Trophoblast cell (in vitro differentiated cells and primary cell): ENCODE measurements around the gene SORCS3.

Experiments
- DNase-seq, 2 donors: peaks; one replicate each; pipeline ENCODE4 v3.0.0-alpha.2; 2016
- H2AFZ ChIP-seq: 2 replicates; pipeline ENCODE4 v1.6.1; 2013; ENCODE audit warnings: low read length, moderate library complexity, mild to moderate bottlenecking; ENCODE audit not compliant: insufficient read depth, poor library complexity
- H2AK5ac ChIP-seq: 2 replicates; pipeline ENCODE4 v1.6.1; 2013; ENCODE audit warnings: mild to moderate bottlenecking, low read length
- H2BK120ac ChIP-seq: 2 replicates; pipeline ENCODE4 v1.6.1; 2013; ENCODE audit warnings: low read length, mild to moderate bottlenecking, moderate library complexity; ENCODE audit not compliant: insufficient read depth, poor library complexity
- H2BK12ac ChIP-seq: 2 replicates; pipeline ENCODE4 v1.6.1; 2013; ENCODE audit warnings: mild to moderate bottlenecking, low read length, moderate library complexity
- H2BK5ac ChIP-seq: 2 replicates; pipeline ENCODE4 v1.6.1; 2013; ENCODE audit warnings: low read length, low read depth, moderate library complexity, mild to moderate bottlenecking; ENCODE audit not compliant: poor library complexity
- H3K14ac ChIP-seq: 2 replicates; pipeline ENCODE4 v1.6.1; 2013; ENCODE audit warnings: mild to moderate bottlenecking, low read length
- H3K18ac ChIP-seq: 2 replicates; pipeline ENCODE4 v1.6.1; 2013; ENCODE audit warnings: mild to moderate bottlenecking, low read length
- H3K23ac ChIP-seq: 2 replicates; pipeline ENCODE4 v1.6.1; 2013; ENCODE audit warnings: low read length
- H3K27ac ChIP-seq: 2 replicates; pipeline ENCODE4 v1.5.1; 2013; ENCODE audit warnings: low read depth, mild to moderate bottlenecking, inconsistent platforms, low read length, moderate library complexity
- H3K27me3 ChIP-seq: 2 replicates; pipeline ENCODE4 v1.6.1; 2013; ENCODE audit warnings: inconsistent platforms, mild to moderate bottlenecking, low read length, moderate library complexity; ENCODE audit not compliant: insufficient read depth
- H3K36me3 ChIP-seq, 2 experiments: 1 replicate in 1 of 2; 2 replicates in 1 of 2; pipeline ENCODE4 v1.6.1; 2013; ENCODE audit warnings: low read length in 2 of 2, mild to moderate bottlenecking in 2 of 2, moderate library complexity in 1 of 2; ENCODE audit not compliant: insufficient read depth in 2 of 2, control insufficient read depth in 1 of 2
- H3K4ac ChIP-seq: 2 replicates; pipeline ENCODE4 v1.6.1; 2013; ENCODE audit warnings: low read depth, mild to moderate bottlenecking, low read length, moderate library complexity
- H3K4me1 ChIP-seq, 2 experiments: 1 replicate in 1 of 2; 2 replicates in 1 of 2; pipeline ENCODE4 v1.6.1; 2013; ENCODE audit warnings: low read length in 2 of 2, mild to moderate bottlenecking in 2 of 2, moderate library complexity in 1 of 2; ENCODE audit not compliant: insufficient read depth in 2 of 2, control insufficient read depth in 1 of 2
- H3K4me2 ChIP-seq: 2 replicates; pipeline ENCODE4 v1.6.1; 2013; ENCODE audit warnings: inconsistent platforms, mild to moderate bottlenecking, low read length, moderate library complexity
- H3K4me3 ChIP-seq: 2 replicates; pipeline ENCODE4 v1.5.1; 2013; ENCODE audit warnings: mild to moderate bottlenecking, low read depth, low read length, inconsistent platforms
- H3K79me1 ChIP-seq: one replicate; pipeline ENCODE4 v1.6.1; 2013; ENCODE audit warnings: low read length
- H3K79me2 ChIP-seq: 2 replicates; pipeline ENCODE4 v1.6.1; 2013; ENCODE audit warnings: low read length, mild to moderate bottlenecking; ENCODE audit not compliant: control insufficient read depth, insufficient read depth, poor library complexity
- H3K9ac ChIP-seq: 2 replicates; pipeline ENCODE4 v1.6.1; 2013; ENCODE audit warnings: mild to moderate bottlenecking, low read length
- H3K9me3 ChIP-seq: 2 replicates; pipeline ENCODE4 v1.6.1; 2013; ENCODE audit warnings: low read depth, mild to moderate bottlenecking, control low read depth, inconsistent platforms, low read length; ENCODE audit not compliant: insufficient read depth
- H4K12ac ChIP-seq: 2 replicates; pipeline ENCODE4 v1.6.1; 2013; ENCODE audit warnings: low read depth, mild to moderate bottlenecking, low read length, moderate library complexity
- H4K8ac ChIP-seq: 2 replicates; pipeline ENCODE4 v1.6.1; 2013; ENCODE audit warnings: low read depth, mild to moderate bottlenecking, low read length, moderate library complexity
- H4K91ac ChIP-seq: one replicate; pipeline ENCODE4 v1.6.1; 2013; ENCODE audit warnings: low read depth, mild to moderate bottlenecking, low read length, moderate library complexity
- WGBS: extraction: QIAGEN DNeasy Blood & Tissue Kit; methylation state at CpG from one replicate; pipeline ENCODE4 v1.1.7; 2013; ENCODE audit warnings: missing lambda C conversion rate; ENCODE audit not compliant: insufficient read length, insufficient coverage; ENCODE audit errors: extremely low coverage; 5-methylcytosine and 5-hydroxymethylcytosine counted together

Gene SORCS3

DNA sequence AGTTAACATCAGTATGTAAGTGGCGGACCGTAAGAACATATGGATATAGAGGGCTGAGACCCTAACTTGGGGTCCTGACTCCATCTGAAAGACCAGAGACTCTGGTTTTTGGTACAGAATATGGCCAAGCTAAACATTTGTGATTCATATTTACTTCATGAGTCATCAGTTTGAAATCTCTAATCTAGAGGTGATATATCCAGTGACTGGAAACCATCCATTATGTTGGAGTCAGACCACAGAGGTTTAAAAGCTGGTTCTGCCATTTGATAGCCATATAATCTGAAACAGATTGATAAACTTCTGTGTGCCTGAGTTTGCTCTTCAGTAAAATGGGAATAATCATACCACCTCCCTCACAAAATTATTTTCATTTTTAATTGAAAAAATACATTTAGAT lies 505.3 kb downstream of the SORCS3 start:
- Histone ChIP-seq H4K8ac (no peak overlapping the region), H3K4ac (no peak overlapping the region), H3K4me2 (no peak overlapping the region), H3K27me3 (no peaks in the 10 kb centered on the region), H3K18ac (no peak overlapping the region), H2AK5ac (no peak overlapping the region), H2AFZ (no peak overlapping the region), H2BK12ac (no peak overlapping the region), H3K36me3 (no peaks in the 10 kb centered on the region), H3K79me1 (no peaks in the 10 kb centered on the region), H4K91ac (no peak overlapping the region), H3K4me3 (no peak overlapping the region), H3K14ac (no peak overlapping the region), H3K23ac (no peak overlapping the region), H2BK120ac (no peak overlapping the region), H3K9ac (no peak overlapping the region), H2BK5ac (no peak overlapping the region), H3K27ac (no peak overlapping the region), H3K4me1 (no peaks in the 10 kb centered on the region), H3K9me3 (no peaks in the 10 kb centered on the region), H3K79me2 (no peaks in the 10 kb centered on the region), H4K12ac (no peak overlapping the region)
- WGBS: no CpG with 5 or more reads among the region's 2 CpGs
- DNase-seq: no peak

DNA sequence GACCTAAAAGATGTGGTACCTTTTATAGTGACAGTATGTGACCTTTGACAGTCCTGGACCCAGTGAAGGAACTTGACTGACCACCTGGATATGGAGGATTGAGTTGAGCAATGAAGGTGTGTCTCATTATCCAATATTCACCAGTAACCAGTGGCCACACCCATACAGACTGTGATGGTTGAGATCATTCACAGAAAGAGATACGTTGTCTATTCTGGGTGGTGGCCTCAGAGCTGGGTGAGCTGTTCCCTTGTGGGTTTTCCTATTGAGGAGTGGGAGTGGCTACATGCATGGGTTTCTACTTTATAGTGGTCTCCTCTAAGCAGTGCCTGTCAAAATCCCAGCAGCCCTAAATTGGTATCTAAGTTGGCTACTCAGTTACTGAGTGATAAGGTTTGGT lies 507.4 kb downstream of the SORCS3 start:
- Histone ChIP-seq H3K18ac (no peak overlapping the region), H4K12ac (no peak overlapping the region), H3K27me3 (no peaks in the 10 kb centered on the region), H3K14ac (no peak overlapping the region), H3K4me1 (no peaks in the 10 kb centered on the region), H2BK12ac (no peak overlapping the region), H3K9me3 (no peaks in the 10 kb centered on the region), H3K79me2 (no peaks in the 10 kb centered on the region), H4K8ac (no peak overlapping the region), H3K27ac (no peak overlapping the region), H3K36me3 (no peaks in the 10 kb centered on the region), H2BK5ac (no peak overlapping the region), H3K4ac (no peak overlapping the region), H3K4me3 (no peak overlapping the region), H3K23ac (no peak overlapping the region), H2AFZ (no peak overlapping the region), H2AK5ac (no peak overlapping the region), H2BK120ac (no peak overlapping the region), H4K91ac (no peak overlapping the region), H3K79me1 (no peaks in the 10 kb centered on the region), H3K9ac (no peak overlapping the region), H3K4me2 (no peak overlapping the region)
- no peak for DNase-seq
- no CpG with 5 or more reads among the region's 1 CpG for WGBS

DNA sequence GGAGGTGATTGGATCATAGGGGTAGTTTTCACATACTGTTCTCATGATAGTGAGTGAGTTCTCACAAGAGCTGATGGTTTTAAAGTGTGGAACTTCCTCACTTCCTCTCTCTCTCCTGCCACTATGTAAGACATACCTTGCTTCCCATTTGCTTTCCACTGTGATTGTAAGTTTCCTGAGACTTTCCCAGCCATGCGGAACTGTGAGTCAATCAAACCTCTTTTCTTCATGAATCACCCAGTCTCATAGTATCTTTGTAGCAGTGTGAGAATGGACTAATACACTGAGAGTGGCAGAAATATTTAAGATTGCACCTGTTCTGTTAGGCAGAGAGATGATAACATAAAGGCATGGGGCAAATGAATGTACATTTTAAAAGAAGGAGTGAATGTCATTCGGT lies 507.8 kb downstream of the SORCS3 start:
- Histone ChIP-seq H3K79me1 (no peaks in the 10 kb centered on the region), H3K14ac (no peak overlapping the region), H3K79me2 (no peaks in the 10 kb centered on the region), H2BK12ac (no peak overlapping the region), H4K8ac (no peak overlapping the region), H4K91ac (no peak overlapping the region), H4K12ac (no peak overlapping the region), H3K9me3 (no peaks in the 10 kb centered on the region), H3K4me1 (no peaks in the 10 kb centered on the region), H3K18ac (no peak overlapping the region), H3K27ac (no peak overlapping the region), H3K4ac (no peak overlapping the region), H2BK5ac (no peak overlapping the region), H3K4me3 (no peak overlapping the region), H2AFZ (no peak overlapping the region), H2BK120ac (no peak overlapping the region), H3K9ac (no peak overlapping the region), H3K23ac (no peak overlapping the region), H3K4me2 (no peak overlapping the region), H3K27me3 (no peaks in the 10 kb centered on the region), H2AK5ac (no peak overlapping the region), H3K36me3 (no peaks in the 10 kb centered on the region)
- DNase-seq: no peak
- WGBS: no CpG with 5 or more reads among the region's 2 CpGs

DNA sequence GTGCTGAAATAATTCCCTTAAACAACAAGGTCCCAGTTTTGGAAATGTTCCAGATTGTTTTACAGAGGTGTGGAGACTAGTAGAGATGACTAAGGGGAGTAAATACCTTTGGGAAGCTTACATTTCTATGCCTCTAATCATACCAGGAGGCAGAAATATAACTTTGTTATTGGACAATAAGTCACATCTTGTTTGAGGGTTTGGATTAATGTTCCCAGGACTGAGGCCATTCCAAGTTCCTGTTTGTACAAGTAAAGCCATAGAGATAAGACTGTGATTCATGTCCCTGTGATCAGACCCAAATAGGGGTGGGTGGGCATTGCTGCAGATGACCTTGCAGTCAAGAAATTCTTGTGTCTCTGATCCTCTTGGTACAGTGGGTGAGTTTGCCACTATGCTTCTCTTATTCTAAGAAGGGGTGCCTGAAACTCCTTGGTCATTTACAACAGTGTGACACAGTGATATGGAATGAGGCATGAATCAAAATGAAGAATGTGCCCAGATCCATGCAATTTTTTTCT lies 508.3 kb downstream of the SORCS3 start:
- Histone ChIP-seq H3K27ac (no peak overlapping the region), H4K8ac (no peak overlapping the region), H3K4me3 (no peak overlapping the region), H3K9me3 (no peaks in the 10 kb centered on the region), H4K12ac (no peak overlapping the region), H2BK5ac (no peak overlapping the region), H3K79me1 (no peaks in the 10 kb centered on the region), H3K14ac (no peak overlapping the region), H2BK12ac (no peak overlapping the region), H3K23ac (no peak overlapping the region), H3K36me3 (no peaks in the 10 kb centered on the region), H3K9ac (no peak overlapping the region), H3K27me3 (no peaks in the 10 kb centered on the region), H3K18ac (no peak overlapping the region), H3K79me2 (no peaks in the 10 kb centered on the region), H3K4me2 (no peak overlapping the region), H2BK120ac (no peak overlapping the region), H3K4me1 (no peaks in the 10 kb centered on the region), H2AFZ (no peak overlapping the region), H2AK5ac (no peak overlapping the region), H3K4ac (no peak overlapping the region), H4K91ac (no peak overlapping the region)
- DNase-seq: no peak
